Stimulated activated CD4-positive, alpha-beta T cell treated with anti-CD3 and anti-CD28 coated beads, Interleukin-4, amount 100 ng/mL, for 48 hours (primary cell): Measurements from ENCODE around the gene CFAP74.
"Not testable (repeated sequence)": the region's sequence is repeated elsewhere in the genome, so short reads cannot be mapped to it uniquely, and the experiment has no call there.

ENCODE experiments used
- DNase-seq, 2 donors: peaks; one replicate each; pipeline ENCODE4 v3.0.0-alpha.2; 2020; ENCODE audit warnings: low read depth in 2 of 2

The CFAP74 gene

GRCh38 chr1:1895060-1895418 lies 108.5 kb downstream of the CFAP74 start:
- DNase-seq, result no peak

- no peak for DNase-seq
Measured at GRCh38 chr1:1894354-1895059, 109.1 kb downstream of the CFAP74 start.

GRCh38 chr1:1893997-1894353 lies 109.6 kb downstream of the CFAP74 start:
- no peak for DNase-seq

GRCh38 chr1:1893291-1893985 lies 110.1 kb downstream of the CFAP74 start:
- no peak for DNase-seq

GRCh38 chr1:1892763-1893120 lies 110.8 kb downstream of the CFAP74 start:
- DNase-seq, result no peak

- DNase-seq, result no peak
Measured at GRCh38 chr1:1892079-1892762, 111.4 kb downstream of the CFAP74 start.

- peak; percentile 62 to 64 for DNase-seq
Measured at GRCh38 chr1:1891349-1892078, 112.1 kb downstream of the CFAP74 start.

- DNase-seq, result peak; percentile 76 to 83
Measured at GRCh38 chr1:1890506-1891348, 112.9 kb downstream of the CFAP74 start, which contains the start of gene GNB1. TSS of gene GNB1 (minus strand) at chr1:1891087. CDS start at chr1:1825453, 65,634 bp downstream.

GRCh38 chr1:1889847-1890505 lies 113.6 kb downstream of the CFAP74 start:
- DNase-seq, result peak in 1 of 2 donors; percentile 37

GRCh38 chr1:1889090-1889750 lies 114.4 kb downstream of the CFAP74 start:
- no peak for DNase-seq

GRCh38 chr1:1883890-1884289 lies 119.7 kb downstream of the CFAP74 start:
- not testable (repeated sequence) for DNase-seq

GRCh38 chr1:1883092-1883873 lies 120.3 kb downstream of the CFAP74 start:
- no peak for DNase-seq

GRCh38 chr1:1881727-1882126 lies 121.9 kb downstream of the CFAP74 start:
- no peak for DNase-seq

GRCh38 chr1:1880617-1881312 lies 122.8 kb downstream of the CFAP74 start:
- no peak for DNase-seq

- no peak for DNase-seq
Measured at GRCh38 chr1:1879942-1880341, 123.6 kb downstream of the CFAP74 start.

GRCh38 chr1:1877865-1878436 lies 125.6 kb downstream of the CFAP74 start:
- DNase-seq, result no peak

GRCh38 chr1:1876335-1876930 lies 127.2 kb downstream of the CFAP74 start:
- no peak for DNase-seq

- DNase-seq, result peak in 1 of 2 donors; percentile 24
Measured at GRCh38 chr1:1875932-1876331, 127.7 kb downstream of the CFAP74 start.
